GM12801 (cell line): Measurements from ENCODE around the gene ANKS1B.

Experiments
- TF ChIP-seq, protein P1 (sequence below): IDR thresholded peaks from one replicate; pipeline ENCODE4 v1.5.1; 2011; ENCODE audit warnings: control low read depth; ENCODE audit not compliant: insufficient read length; ENCODE audit errors: extremely low read depth

Gene ANKS1B

GRCh38 chr12:99707883-99708282 lies 276.9 kb downstream of the ANKS1B start:
- TF ChIP-seq, protein P1, sequence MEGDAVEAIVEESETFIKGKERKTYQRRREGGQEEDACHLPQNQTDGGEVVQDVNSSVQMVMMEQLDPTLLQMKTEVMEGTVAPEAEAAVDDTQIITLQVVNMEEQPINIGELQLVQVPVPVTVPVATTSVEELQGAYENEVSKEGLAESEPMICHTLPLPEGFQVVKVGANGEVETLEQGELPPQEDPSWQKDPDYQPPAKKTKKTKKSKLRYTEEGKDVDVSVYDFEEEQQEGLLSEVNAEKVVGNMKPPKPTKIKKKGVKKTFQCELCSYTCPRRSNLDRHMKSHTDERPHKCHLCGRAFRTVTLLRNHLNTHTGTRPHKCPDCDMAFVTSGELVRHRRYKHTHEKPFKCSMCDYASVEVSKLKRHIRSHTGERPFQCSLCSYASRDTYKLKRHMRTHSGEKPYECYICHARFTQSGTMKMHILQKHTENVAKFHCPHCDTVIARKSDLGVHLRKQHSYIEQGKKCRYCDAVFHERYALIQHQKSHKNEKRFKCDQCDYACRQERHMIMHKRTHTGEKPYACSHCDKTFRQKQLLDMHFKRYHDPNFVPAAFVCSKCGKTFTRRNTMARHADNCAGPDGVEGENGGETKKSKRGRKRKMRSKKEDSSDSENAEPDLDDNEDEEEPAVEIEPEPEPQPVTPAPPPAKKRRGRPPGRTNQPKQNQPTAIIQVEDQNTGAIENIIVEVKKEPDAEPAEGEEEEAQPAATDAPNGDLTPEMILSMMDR: no peak

DNA sequence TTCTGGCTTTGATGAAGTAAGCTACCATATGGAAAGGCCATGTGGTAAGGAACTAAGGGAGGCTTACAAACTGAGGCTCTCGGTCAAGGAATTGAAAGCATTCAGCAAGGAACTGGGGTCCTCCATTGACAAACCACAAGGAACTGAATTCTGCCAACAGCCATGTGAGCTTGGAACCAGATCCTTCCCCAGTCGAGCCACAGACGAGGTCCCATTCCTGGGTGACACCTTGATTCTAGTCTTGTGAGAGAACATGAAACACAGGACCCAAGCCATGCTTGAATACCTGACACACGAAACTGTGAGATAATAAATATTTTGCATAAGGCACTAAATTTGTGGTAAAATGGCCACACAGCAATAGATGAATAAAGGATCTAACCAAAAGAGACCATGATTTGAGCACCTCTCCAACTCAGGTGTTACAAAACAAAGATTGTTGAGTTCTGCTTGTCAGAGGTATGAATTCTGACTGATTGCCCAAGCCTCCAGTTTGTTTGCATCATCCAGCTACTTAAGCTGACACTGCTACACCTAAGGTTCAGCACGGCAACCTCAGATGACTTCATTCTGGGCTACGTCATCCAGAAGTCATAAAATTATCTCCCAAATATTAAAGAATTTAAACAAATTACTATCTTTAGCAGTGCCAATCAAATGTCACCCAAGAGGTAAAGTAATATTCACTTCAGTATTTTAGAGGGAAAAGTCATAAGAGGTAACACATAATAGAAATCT lies 277.8 kb downstream of the ANKS1B start:
- TF ChIP-seq, protein P1: no peak

GRCh38 chr12:99704458-99704857 lies 280.3 kb downstream of the ANKS1B start:
- TF ChIP-seq, protein P1: no peak

GRCh38 chr12:99704036-99704435 lies 280.7 kb downstream of the ANKS1B start:
- TF ChIP-seq, protein P1: no peak

DNA sequence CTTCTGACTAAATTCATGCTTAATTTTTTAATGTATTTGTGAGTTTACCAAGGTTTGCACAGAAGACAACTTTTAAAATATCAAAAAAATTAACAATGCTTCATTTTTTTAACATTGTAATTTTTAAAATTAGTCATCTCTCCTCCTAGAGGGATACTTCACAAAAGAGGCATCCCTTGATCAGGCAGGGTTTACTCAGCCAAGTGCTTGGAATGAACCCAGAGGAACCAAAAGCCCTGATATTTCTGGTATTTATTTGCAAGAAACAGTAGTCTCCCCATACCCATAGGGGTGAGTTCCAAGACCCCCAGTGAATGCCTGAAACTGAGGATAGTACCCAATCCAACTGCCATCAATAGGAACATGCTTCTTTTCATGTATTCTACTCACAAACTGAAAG lies 284.7 kb downstream of the ANKS1B start:
- TF ChIP-seq, protein P1: no peak

DNA sequence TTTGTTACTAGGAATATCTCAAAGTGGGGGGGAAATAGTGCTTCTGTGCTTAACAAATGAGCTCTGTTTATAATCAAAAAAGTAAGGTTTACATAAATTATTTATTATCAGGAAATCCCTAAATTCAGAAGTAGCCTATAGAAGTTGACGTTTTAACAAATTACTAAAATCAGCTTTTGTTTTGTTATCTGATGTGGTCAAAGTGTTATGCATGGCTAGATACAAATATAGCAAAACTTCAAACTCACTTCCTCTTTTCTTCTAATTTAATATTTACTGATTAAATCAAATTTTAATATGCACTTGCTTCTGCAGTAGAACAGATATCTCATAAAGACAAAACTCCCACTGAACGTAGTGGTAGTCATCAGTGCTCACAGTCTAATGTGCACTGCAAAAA lies 289.7 kb downstream of the ANKS1B start:
- TF ChIP-seq, protein P1: no peak

DNA sequence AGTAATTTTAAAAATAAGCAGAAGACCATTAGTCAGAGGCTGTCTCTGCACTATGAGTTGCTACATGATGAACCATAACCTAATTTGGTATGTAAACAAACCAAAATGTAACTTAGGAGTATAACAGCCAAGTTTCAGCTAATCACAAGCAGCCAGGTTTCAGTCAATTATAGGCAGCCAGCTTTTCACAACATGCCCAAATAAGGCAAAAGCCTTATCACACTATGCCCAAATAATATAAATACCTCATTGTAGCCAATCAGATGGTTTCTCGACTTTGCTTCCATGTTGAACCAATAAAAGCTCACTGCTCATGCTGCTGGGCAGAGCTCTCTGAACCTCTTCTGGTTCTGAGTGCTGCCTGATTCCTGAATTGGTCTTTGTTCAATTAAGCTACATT lies 298.6 kb downstream of the ANKS1B start:
- TF ChIP-seq, protein P1: no peak

- TF ChIP-seq, protein P1: no peak
These were observed 304.5 kb downstream of the ANKS1B start for GRCh38 chr12:99680276-99680675.
